ENCODE data around the gene IGF2R.

DNA sequence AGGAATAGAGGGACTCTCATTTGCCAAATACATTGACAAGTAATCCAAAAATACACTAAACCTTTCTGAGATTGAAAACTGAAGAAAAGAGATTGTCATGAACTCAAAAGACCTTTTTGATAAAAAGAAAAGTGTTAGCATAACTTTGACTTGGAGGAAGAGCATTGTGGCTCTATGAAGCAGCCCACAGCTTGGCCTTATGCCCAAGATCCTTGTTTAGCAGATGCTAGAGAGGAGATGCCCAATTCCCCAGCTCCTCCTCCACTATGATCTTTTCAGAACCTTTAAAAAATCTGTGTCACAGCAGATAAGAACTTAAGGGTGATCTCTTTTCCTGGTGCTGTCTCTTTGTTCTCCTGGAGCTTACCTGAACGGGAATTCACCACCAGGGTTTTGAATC lies 35.8 kb upstream of the IGF2R start:
- TF ChIP-seq POLR2A (IDR thresholded peaks at IDR 0.05): no peak
- TF ChIP-seq, protein P1, sequence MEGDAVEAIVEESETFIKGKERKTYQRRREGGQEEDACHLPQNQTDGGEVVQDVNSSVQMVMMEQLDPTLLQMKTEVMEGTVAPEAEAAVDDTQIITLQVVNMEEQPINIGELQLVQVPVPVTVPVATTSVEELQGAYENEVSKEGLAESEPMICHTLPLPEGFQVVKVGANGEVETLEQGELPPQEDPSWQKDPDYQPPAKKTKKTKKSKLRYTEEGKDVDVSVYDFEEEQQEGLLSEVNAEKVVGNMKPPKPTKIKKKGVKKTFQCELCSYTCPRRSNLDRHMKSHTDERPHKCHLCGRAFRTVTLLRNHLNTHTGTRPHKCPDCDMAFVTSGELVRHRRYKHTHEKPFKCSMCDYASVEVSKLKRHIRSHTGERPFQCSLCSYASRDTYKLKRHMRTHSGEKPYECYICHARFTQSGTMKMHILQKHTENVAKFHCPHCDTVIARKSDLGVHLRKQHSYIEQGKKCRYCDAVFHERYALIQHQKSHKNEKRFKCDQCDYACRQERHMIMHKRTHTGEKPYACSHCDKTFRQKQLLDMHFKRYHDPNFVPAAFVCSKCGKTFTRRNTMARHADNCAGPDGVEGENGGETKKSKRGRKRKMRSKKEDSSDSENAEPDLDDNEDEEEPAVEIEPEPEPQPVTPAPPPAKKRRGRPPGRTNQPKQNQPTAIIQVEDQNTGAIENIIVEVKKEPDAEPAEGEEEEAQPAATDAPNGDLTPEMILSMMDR (IDR thresholded peaks at IDR 0.05): no peak

All from esophagus squamous epithelium (tissue), 4 donors.